Measurements from ENCODE around the gene NUP58. TPM values are rescaled to one million over a fixed set of nuclear protein-coding genes. Genes with fewer than 3 reads are reported as not detected.

Gene NUP58
- total and polyA plus RNA-seq, 2 experiments from 2014 or later: 27.6 to 91.8 TPM

DNA sequence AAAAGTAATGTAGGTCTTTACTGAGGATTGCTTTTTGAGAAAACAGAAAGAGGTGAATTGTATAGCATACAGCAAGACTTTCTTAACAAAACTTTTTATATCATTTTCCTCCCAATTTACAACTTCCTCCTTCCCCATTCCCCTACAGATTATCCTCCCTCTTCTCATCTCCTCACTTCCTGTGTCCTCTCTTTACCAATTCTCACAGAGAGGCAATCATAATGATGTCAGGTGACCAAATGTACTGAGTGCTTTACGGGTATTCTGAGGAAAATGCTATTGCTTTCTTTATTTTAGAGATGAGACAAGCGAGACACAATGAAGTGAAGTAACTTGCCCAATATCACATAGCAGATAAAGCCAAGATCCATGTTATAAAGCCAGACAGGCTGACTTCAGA, 12.5 kb upstream of the NUP58 start:
- peaks cover 6% of the 10 kb centered on the region; the same call in 1 of the 2 replicates for H3K4me1 ChIP-seq (ENCODE audit: insufficient read depth)
- no peak overlapping the region for H3K4me2 ChIP-seq
- no peaks in the 10 kb centered on the region for H3K9me3 Mint-ChIP-seq
- no peaks in the 10 kb centered on the region for H3K36me3 Mint-ChIP-seq (ENCODE audit: low read depth)
- no peak overlapping the region for H3K4me3 ChIP-seq
- TF ChIP-seq CREB1 (CRISPR knock-in tag; IDR thresholded peaks at IDR 0.05; ENCODE audit: low read depth) (no peak), ZNF114 (CRISPR knock-in tag; IDR thresholded peaks at IDR 0.05) (no peak), ZNF331 (CRISPR knock-in tag; IDR thresholded peaks at IDR 0.05; ENCODE audit: low read depth) (no peak), POLR2AphosphoS5 (IDR thresholded peaks at IDR 0.05; ENCODE audit: low read depth) (no peak), STAT1 (IDR thresholded peaks at IDR 0.05; ENCODE audit: unreplicated experiment) (no peak), EZH2phosphoT487 (IDR thresholded peaks at IDR 0.05; ENCODE audit: unreplicated experiment) (no peak), EZH2 (IDR thresholded peaks at IDR 0.05; ENCODE audit: low read depth, unreplicated experiment) (no peak)
- TF ChIP-seq, protein P1, sequence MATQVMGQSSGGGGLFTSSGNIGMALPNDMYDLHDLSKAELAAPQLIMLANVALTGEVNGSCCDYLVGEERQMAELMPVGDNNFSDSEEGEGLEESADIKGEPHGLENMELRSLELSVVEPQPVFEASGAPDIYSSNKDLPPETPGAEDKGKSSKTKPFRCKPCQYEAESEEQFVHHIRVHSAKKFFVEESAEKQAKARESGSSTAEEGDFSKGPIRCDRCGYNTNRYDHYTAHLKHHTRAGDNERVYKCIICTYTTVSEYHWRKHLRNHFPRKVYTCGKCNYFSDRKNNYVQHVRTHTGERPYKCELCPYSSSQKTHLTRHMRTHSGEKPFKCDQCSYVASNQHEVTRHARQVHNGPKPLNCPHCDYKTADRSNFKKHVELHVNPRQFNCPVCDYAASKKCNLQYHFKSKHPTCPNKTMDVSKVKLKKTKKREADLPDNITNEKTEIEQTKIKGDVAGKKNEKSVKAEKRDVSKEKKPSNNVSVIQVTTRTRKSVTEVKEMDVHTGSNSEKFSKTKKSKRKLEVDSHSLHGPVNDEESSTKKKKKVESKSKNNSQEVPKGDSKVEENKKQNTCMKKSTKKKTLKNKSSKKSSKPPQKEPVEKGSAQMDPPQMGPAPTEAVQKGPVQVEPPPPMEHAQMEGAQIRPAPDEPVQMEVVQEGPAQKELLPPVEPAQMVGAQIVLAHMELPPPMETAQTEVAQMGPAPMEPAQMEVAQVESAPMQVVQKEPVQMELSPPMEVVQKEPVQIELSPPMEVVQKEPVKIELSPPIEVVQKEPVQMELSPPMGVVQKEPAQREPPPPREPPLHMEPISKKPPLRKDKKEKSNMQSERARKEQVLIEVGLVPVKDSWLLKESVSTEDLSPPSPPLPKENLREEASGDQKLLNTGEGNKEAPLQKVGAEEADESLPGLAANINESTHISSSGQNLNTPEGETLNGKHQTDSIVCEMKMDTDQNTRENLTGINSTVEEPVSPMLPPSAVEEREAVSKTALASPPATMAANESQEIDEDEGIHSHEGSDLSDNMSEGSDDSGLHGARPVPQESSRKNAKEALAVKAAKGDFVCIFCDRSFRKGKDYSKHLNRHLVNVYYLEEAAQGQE (IDR thresholded peaks at IDR 0.05; ENCODE audit: unreplicated experiment): no peak
- TF ChIP-seq, protein P2, sequence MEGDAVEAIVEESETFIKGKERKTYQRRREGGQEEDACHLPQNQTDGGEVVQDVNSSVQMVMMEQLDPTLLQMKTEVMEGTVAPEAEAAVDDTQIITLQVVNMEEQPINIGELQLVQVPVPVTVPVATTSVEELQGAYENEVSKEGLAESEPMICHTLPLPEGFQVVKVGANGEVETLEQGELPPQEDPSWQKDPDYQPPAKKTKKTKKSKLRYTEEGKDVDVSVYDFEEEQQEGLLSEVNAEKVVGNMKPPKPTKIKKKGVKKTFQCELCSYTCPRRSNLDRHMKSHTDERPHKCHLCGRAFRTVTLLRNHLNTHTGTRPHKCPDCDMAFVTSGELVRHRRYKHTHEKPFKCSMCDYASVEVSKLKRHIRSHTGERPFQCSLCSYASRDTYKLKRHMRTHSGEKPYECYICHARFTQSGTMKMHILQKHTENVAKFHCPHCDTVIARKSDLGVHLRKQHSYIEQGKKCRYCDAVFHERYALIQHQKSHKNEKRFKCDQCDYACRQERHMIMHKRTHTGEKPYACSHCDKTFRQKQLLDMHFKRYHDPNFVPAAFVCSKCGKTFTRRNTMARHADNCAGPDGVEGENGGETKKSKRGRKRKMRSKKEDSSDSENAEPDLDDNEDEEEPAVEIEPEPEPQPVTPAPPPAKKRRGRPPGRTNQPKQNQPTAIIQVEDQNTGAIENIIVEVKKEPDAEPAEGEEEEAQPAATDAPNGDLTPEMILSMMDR (conservative IDR thresholded peaks at IDR 0.05; ENCODE audit: low read depth in 2 of 2): no peak
- TF ChIP-seq, protein P3, sequence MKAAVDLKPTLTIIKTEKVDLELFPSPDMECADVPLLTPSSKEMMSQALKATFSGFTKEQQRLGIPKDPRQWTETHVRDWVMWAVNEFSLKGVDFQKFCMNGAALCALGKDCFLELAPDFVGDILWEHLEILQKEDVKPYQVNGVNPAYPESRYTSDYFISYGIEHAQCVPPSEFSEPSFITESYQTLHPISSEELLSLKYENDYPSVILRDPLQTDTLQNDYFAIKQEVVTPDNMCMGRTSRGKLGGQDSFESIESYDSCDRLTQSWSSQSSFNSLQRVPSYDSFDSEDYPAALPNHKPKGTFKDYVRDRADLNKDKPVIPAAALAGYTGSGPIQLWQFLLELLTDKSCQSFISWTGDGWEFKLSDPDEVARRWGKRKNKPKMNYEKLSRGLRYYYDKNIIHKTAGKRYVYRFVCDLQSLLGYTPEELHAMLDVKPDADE (IDR thresholded peaks at IDR 0.05): no peak
- no peak overlapping the region for H3K27ac Mint-ChIP-seq
- DNase-seq (ENCODE audit: low spot score) (no peak), ATAC-seq (no peak)
- H4K20me1 ChIP-seq (replicated peaks; ENCODE audit: insufficient read depth): no peaks in the 10 kb centered on the region
- no peaks in the 10 kb centered on the region for H3K27me3 ChIP-seq (ENCODE audit: insufficient read depth)
- H3K27me3 Mint-ChIP-seq (ENCODE audit: insufficient read depth, low read depth, poor library complexity): peaks cover 2% of the 10 kb centered on the region
- H3K27ac ChIP-seq (ENCODE audit: low read depth): no peak overlapping the region
- no peaks in the 10 kb centered on the region for H3K36me3 ChIP-seq (ENCODE audit: insufficient read depth)
- H3K4me1 Mint-ChIP-seq: peaks cover 13% of the 10 kb centered on the region
- H2AFZ ChIP-seq: no peak overlapping the region; the same call in 1 of the 2 replicates
- no peaks in the 10 kb centered on the region for H3F3A ChIP-seq (replicated peaks; ENCODE audit: low read depth)
- H3K79me2 ChIP-seq (replicated peaks; ENCODE audit: insufficient read depth): peaks cover 9% of the 10 kb centered on the region; the same call in 1 of the 2 replicates
- H3K9me2 ChIP-seq (ENCODE audit: insufficient read depth): no peaks in the 10 kb centered on the region
- no peak overlapping the region for H3K4me3 Mint-ChIP-seq

Measured in GM23338 (cell line).